KOPT-K1 (cell line): ENCODE data around the gene BTBD6.
"Not testable (repeated sequence)": the region's sequence is repeated elsewhere in the genome, so short reads cannot be mapped to it uniquely, and the experiment has no call there.

Source experiments
- H3K27ac ChIP-seq: fragments of 200-600 bp; sonication (generic); 2 replicates; pipeline ENCODE4 v1.5.1; 2016; ENCODE audit warnings: antibody characterized with exemption, mild to moderate bottlenecking, low read depth, low read length; ENCODE audit not compliant: poor library complexity, severe bottlenecking
- H3K36me3 ChIP-seq: fragments of 200-600 bp; sonication (generic); 2 replicates; pipeline ENCODE4 v1.5.1; 2017; ENCODE audit warnings: antibody characterized with exemption, mild to moderate bottlenecking, low read length, moderate library complexity; ENCODE audit not compliant: insufficient read depth
- H3K9me3 ChIP-seq: fragments of 200-600 bp; sonication (generic); 2 replicates; pipeline ENCODE4 v1.5.1; 2017; ENCODE audit warnings: antibody characterized with exemption, low read length, mild to moderate bottlenecking; ENCODE audit not compliant: insufficient read depth, poor library complexity, severe bottlenecking

The BTBD6 gene

DNA sequence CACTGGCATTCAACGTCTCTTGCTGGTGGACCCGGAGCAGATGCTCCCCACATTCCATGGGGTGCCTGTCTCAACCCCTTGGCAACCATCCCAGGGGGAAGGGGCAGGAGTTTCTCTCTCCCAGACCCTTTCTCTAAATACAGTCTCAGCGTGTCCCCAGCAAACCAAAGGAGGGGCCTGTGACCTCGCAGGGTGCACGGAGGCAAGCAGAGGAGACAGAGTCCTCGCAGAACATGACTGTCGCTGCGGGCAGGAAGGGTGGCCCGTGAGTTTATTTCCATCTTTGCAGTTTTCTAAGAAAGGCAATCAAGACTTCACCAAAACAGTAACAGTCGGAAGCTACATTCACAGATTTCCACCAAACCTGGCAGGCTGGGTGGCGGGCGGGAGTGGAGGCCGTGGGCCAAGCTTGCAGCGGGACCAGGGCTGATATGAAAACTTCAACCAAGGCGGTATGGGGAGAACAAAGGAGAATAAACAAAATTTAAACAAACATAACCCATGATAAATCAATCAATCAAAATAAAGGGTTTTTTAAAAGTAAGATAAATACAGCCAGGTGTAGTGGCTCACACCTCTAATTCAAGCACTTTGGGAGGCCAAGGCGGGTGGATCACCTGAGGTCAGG, 33.9 kb downstream of the BTBD6 start:
- Histone ChIP-seq H3K9me3 (no peaks in the 10 kb centered on the region), H3K36me3 (peaks cover 7% of the 10 kb centered on the region; the same call in 1 of the 2 replicates), H3K27ac (no peak overlapping the region)

DNA sequence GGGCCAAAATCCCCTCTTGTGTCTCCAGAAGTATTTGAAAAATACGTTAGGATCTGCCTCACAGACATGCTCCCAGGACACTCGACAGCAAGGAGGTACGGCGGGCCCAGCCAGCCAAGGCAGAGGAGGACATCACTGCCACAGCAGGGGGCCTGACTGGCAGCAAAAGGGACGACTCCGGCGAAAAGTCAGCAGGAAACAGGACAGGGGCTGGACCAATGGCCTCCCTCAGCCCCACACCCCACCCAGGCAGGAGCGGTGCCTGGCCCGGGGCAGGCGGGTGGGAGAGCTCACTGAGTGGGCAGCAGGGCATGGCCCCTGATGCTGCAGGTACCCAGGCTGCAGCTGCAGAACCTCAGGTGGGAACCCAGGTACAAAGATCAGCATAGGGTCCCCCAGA, 34.7 kb downstream of the BTBD6 start:
- Histone ChIP-seq H3K36me3 (peaks cover 7% of the 10 kb centered on the region; the same call in 1 of the 2 replicates), H3K27ac (no peak overlapping the region), H3K9me3 (no peaks in the 10 kb centered on the region)

DNA sequence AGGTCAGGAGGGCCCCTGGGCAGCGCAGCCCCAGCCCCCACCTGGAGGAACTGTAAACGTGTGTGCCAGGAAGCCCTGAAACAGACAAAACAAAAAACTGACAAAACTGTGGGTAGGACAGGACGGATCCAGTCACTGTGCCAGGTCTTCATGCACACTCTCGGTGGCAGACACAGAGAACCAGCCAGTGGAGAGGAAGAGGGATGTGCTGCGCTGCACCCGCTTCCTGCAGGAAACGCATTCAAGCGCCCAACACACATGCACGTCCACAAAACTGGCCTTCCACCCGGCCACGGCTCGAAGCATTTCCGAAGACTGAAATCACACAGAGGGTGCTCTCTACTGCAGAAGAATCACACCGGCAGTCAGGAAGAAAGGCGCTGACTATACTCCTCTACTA, 35.6 kb downstream of the BTBD6 start:
- Histone ChIP-seq H3K27ac (peak overlapping the region; percentile 32), H3K9me3 (no peaks in the 10 kb centered on the region), H3K36me3 (peaks cover 7% of the 10 kb centered on the region; the same call in 1 of the 2 replicates)

DNA sequence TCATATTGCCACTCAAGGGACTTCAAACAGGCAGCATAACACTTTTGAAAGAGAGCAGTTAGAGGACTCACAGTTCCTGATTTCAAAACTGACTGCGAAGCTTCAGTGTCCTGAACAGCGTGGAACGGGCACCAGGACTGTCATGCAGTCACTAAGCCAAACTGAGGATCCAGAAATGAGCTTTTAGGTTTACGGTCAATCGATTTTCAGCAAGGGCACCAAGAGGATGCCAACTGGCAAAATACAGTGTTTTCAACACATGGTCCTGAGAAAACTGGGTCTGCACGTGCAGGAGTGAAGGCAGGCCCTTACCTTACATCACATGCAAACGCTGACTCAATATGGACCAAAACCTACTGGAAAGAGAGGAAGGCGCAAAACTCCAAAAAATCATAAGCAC, 36.8 kb downstream of the BTBD6 start:
- no peaks in the 10 kb centered on the region for H3K9me3 ChIP-seq
- H3K36me3 ChIP-seq = peaks cover 7% of the 10 kb centered on the region; the same call in 1 of the 2 replicates
- H3K27ac ChIP-seq = no peak overlapping the region

DNA sequence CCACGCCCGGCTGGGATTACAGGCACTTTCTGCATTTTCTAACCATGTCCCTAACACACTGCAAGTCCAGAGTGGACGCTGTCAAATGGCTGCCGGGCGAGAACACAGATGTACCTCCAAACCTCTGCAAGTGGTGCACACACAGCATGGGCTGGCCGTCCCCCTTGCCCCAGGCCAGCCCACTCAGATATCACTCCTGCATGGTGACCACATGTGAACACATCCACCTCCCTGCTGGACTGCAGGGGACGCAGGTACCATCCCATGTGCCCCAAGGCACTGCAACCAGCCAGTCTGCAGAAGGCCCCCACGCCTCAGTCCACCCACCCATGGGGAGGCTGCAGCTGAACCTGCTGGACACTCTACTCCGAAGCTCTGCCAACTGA, 38.4 kb downstream of the BTBD6 start:
- no peak overlapping the region for H3K27ac ChIP-seq

GRCh38 chr14:105287249-105288102, 39.1 kb downstream of the BTBD6 start:
- Histone ChIP-seq H3K36me3 (peaks cover 7% of the 10 kb centered on the region; the same call in 1 of the 2 replicates), H3K9me3 (no peaks in the 10 kb centered on the region), H3K27ac (no peak overlapping the region)

More for the DNA sequence above, 38.4 kb downstream of the BTBD6 start:
- H3K9me3 ChIP-seq = no peaks in the 10 kb centered on the region
- peaks cover 7% of the 10 kb centered on the region; the same call in 1 of the 2 replicates for H3K36me3 ChIP-seq

GRCh38 chr14:105288936-105289335, 40.6 kb downstream of the BTBD6 start:
- not testable (repeated sequence) for H3K27ac ChIP-seq, H3K36me3 ChIP-seq, H3K9me3 ChIP-seq

DNA sequence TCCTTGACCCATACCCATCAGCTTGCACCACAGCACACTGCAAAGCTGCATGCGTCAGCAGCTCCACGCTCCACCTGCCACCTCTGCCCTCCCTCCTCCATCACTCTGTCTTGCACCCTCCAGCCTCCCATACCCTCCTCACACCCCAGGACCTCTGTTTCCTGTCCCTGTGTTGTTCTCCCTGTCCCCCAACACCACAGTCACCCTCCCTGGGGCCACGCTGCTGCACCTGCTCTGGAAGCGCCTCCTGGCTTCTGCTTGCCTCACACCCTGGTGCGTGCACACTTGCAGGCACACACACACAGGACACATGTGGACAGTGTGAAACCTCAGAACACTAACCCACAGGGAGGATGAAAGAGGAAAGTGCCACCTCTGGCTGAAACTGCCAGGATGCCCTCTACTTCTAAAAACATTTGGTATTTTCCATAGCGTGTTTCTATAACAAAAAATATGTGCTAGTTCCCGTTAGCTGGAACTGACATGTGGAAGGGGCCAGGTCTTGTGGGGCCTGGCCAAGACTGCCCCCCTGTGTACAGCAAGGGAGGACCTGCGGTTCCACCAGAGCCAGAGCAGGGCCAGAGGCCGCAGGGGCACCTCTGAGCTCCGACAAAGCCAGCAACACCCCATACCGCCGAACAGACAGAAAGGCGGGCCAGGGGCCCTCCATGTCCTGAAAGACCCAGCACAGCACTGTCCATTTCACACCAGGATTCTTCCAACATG, 42.5 kb downstream of the BTBD6 start:
- H3K9me3 ChIP-seq = no peaks in the 10 kb centered on the region
- no peaks in the 10 kb centered on the region for H3K36me3 ChIP-seq
- no peak overlapping the region for H3K27ac ChIP-seq

DNA sequence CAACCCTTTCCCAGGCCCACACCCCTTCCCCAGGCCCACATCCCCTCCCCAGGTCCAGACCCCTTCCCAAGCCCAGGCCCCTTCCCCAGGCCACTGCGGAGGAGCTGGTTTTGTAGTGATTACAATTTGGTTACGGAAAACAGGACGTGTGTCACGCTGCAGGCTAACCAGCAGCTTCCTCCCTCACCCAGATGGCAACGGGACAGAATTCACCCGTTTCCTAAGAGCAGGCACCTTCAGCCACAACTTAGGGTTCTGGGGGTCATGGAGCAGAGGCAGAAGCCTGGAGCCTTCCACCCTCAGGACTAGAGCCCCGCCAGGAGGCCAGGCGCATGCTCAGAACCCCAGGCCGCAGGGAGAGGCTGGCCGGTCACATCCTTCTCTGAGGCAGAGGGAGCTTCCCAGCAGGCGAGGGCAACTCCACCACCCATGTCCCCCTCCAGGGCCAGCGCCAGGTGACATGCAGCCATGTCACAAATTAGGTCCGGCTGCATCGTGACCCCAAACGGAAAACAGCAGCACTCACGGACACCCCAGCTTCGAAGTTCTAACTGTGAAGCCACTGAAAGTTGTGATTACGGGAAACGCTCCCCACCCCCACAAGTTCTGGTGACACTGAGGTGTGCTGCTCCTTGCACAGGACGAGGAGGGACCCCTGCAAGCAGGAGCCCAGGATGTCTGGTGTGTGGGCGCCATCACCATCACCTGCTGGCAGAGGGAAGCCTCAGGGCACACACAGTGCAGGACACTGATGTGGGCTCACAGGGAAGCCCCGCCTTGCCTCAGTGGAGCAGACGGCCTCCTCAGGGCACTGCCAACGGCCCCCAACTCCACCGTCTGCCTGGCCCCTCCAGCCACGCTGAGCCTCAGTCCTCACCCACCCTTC, 44.7 kb downstream of the BTBD6 start:
- H3K36me3 ChIP-seq = no peaks in the 10 kb centered on the region
- H3K27ac ChIP-seq = no peak overlapping the region
- H3K9me3 ChIP-seq = no peaks in the 10 kb centered on the region

DNA sequence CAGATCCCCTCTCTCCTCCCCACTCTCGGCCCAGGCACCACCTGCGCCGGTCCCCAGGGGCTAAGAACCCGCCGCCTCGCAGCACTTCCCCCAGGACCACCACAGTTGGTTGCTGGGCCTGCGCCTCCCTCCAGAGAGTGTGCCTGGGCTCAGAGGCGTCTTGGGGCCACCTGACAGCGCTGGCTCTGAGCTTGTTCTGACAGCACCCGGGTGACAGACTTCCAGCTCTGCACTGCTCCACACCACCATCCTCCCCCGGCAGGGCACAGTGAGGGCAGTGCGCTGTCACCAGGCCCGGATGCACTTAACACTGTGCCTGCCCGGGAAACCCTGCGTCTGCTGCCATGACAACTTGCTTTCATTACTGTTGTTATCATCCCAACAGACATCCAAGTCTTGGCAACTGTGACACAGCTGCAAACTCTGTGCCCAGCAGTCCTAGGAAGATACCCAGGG, 45.8 kb downstream of the BTBD6 start:
- Histone ChIP-seq H3K9me3 (no peaks in the 10 kb centered on the region), H3K27ac (no peak overlapping the region), H3K36me3 (no peaks in the 10 kb centered on the region)

DNA sequence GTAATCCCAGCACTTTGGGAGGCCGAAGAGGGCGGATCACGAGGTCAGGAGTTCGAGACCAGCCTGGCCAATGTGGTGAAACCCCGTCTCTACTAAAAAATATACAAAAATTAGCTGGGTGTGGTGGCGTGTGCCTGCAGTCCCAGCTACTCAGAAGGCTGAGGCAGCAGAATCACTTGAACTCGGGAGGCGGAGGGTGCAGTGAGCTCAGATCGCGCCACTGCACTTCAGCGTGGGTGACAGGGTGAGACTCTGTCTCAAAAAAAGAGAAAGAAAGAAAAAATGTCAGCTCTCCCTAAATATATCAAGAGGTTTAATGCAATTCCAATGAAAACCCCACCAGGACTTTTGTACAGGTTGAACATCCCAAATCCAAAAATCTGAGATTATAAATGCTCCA, 49.0 kb downstream of the BTBD6 start:
- H3K27ac ChIP-seq, H3K9me3 ChIP-seq, H3K36me3 ChIP-seq: not testable (repeated sequence)

DNA sequence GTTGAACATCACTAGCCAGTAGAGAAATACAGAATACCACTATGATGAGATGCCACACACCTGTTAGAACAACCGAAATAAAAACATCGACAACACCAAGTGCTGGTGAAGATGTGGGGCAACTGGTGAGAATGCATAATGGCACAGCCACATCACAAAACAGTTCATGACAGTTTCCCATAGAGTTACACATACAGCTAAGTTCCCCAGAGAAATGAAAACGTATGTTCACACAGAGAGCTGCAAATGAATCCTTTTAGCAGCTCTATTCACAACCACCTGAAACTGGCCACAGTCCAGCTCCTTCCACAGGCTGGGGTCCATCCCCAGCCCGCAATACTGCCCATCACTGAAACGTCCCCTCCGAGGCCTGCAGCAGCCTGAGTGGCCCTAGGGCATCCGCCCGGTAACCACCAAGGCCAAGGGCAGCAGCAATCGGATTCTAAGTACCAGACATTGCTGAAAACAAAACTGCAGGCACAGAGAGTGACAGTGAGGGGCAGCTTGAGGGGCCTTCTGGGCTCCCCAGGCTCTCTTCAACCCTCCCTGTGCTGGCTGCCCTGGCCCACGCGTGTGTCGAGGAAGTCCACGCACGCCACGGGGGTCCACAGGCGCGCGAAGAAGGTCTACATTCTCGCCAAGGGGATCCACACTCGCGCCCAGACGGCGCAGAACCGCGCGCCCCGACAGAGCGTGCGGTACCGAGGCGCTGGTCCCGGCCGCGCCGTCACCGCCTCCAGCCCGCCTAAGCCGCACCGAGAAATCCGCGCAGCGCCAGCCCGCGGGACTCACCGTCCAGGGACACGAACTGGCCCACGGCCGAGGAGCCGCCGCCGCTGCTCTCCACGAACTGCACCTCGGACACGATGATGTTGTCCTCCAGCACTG, 51.6 kb downstream of the BTBD6 start:
- no peaks in the 10 kb centered on the region for H3K9me3 ChIP-seq
- peak overlapping the region; percentile 77 for H3K27ac ChIP-seq
- no peaks in the 10 kb centered on the region for H3K36me3 ChIP-seq
